ENCODE results near the gene IFT122.
"Not testable (repeated sequence)": the region's sequence is repeated elsewhere in the genome, so short reads cannot be mapped to it uniquely, and the experiment has no call there.

Gene IFT122

GRCh38 chr3:129501630-129502029 is 61.6 kb downstream of the IFT122 start:
- no peak for DNase-seq

GRCh38 chr3:129502641-129503408 is 62.8 kb downstream of the IFT122 start:
- peak; percentile 92 for DNase-seq

- peak; percentile 92 for DNase-seq
Measured at GRCh38 chr3:129503471-129504291, 63.7 kb downstream of the IFT122 start.

- DNase-seq: no peak
Measured at GRCh38 chr3:129504471-129505100, 64.6 kb downstream of the IFT122 start.

- peak; percentile 94 for DNase-seq
Measured at GRCh38 chr3:129505341-129505740, 65.3 kb downstream of the IFT122 start.

DNA sequence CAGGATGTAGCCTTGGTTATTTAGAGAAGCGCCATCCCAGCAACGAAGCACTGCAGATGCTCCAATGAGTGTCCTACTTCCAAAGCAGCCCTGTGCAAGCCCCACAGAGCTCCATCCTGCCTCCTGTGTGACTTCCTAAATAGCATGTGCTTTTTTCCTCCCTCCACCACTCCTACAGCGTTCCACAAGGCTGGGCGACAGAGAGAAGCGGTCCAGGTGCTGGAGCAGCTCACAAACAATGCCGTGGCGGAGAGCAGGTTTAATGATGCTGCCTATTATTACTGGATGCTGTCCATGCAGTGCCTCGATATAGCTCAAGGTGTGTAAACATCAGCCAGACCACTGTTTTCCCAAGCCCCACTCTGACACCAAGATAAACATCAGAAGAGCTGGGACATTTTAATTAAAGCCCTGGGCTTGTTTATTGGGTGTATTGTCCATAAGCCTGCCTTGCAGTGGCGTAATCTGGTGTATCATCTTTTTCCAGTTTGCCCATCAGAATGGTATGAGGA is 66.3 kb downstream of the IFT122 start:
- DNase-seq: peak; percentile 92

DNA sequence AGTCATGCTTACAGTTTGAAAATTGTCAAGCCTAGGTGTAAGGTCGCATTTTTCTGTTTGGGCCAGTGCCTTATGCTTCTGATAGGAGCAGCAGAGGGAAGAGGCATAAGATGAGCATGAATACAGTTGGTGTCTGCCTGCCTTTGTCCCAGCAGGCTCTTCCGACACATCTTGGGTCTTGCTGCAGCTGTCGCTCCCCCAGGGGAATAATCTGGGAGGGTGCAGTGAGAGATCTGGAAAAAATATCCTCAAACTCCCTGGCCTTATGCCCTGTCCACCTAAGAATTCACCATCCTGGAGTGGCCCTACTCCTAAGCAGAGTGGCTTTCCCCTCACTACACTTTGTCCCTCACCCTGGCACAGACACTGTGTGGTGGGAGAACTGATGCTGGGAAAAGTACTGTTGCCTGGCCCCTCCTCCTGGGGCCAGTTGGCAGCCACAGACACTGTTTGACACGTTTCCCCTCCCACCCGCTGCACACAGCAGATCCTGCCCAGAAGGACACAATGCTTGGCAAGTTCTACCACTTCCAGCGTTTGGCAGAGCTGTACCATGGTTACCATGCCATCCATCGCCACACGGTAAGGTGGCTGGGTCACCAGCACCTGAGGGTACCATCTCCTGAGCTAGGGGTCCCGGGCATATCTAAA is 67.3 kb downstream of the IFT122 start:
- DNase-seq: no peak

DNA sequence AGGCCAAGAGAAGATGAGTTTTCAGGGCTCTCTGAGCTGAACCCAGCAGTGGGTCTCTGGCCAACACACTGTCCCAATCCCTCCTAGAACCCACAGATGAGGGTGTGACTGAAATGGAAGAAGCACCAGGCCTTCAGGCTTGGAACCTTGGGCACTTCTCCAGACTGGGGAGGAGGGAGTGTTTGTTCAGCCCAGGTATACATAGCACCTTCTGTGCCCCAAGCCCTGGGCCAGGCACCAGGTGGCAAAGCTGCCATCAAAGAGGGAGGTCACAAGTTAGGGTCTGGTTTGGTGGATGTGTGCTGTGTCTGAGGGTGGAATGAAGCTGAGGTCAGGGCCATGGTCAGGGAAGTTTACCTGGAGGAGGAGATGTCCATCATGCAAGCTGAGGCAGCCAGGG is 72.6 kb downstream of the IFT122 start:
- no peak for DNase-seq

DNA sequence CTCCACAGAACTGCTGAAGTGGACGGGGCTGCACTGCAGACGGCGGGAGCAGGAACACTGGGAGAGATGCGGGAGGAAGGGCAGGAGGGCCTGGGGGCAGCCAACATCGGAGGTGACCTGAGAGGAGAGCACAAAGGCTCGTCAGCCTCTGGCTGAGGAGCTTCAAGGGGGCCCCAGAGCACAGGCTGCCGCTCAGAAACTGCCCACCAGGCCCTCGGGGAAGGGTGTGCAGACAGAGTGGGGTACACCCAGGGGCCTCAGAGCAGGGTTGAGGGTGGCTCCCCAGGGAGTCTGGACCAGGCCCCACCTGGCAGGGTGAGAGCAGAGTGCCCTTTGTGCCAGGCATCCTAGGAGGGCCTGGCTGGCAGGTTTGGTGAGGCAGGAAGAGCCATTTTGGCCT is 73.7 kb downstream of the IFT122 start:
- DNase-seq: no peak

DNA sequence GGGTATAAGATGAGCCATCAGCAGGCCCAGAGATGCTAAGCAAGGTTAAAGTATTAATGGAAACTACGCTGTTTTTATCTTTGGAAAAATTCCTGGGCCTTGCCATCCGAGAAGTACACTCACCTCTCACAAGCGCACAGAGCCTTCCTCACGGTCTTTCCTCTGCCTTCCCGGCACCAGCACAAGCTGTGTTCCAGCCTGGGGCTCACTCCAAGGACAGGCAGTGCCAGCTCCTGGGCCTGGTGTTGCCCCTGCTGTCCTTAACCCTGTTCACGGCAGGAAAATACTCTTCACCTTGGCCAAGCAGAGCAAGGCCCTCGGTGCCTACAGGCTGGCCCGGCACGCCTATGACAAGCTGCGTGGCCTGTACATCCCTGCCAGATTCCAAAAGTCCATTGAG is 74.1 kb downstream of the IFT122 start:
- DNase-seq: no peak

- DNase-seq: no peak
Measured at GRCh38 chr3:129514563-129514962, 74.5 kb downstream of the IFT122 start.

DNA sequence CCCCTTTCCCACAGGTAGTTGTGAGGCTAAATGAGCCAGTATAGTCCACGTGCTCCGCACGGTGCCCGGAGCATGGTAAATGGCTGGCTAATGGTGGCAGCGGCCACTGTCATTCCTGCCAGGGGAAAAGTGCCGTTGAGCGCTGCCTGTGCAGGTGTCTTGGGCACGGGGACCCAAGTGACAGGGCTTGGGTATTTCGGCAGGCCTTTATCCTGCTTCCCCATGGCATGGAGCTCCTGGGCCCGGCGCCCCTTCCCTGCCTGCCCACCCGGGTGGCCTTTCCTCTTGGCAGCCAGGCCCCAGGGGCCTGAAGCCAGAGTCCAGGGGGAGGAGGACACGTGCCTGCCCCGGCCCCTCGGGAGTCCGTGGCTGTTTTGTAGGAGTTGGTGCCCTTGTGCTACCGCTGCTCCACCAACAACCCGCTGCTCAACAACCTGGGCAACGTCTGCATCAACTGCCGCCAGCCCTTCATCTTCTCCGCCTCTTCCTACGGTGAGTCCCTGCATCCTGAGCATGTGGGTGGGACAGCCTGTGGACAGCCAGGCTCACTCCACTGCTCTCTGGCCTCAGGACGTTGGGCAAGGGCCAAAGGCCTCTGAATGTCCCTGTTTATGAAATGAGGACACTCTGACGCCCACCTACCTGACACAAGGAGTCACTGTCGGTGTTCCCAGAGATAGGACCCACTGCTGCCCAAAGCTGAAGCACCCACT is 75.2 kb downstream of the IFT122 start:
- DNase-seq: not testable (repeated sequence)

DNA sequence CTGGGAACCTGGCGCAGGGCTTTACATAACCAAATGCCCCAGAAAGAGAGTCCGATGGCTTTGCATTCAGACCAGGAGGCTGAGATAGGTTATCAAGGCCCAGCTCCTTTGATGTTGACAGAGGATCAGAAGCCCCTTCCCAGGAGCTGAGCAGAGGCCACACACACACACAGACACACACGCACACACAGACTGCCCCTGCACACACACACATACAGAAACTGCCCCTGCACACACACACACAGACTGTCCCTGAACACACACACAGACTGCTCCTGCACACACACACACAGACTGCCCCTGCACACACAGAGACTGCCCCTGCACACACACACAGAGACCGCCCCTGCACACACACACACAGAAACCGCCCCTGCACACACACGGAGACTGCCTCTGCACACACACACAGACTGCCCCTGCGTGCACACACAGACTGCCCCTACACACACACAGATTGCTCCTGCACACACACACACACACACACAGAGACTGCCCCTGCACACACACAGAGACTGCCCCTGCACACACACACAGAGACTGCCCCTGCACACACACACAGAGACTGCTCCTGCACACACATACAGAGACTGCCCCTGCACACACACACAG is 75.9 kb downstream of the IFT122 start:
- not testable (repeated sequence) for DNase-seq

DNA sequence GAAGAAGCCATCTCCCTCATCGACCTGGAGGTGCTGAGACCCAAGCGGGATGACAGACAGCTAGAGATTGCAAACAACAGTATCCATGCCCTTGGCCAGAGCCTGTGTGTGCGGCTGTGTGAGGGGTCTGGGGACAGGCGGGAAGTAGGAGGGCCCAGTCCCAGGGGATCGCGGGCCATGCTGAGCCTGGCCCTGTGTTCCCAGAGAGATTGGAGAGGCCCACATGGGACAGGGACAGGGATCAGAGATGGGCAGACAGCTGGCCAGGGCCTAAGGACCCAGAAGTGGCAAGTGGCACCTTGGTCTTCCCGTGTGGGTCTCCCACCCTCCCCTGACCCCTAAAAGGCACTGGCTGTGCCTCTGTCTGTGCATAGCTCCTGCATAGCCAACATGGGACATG is 77.5 kb downstream of the IFT122 start:
- no peak for DNase-seq

DNA sequence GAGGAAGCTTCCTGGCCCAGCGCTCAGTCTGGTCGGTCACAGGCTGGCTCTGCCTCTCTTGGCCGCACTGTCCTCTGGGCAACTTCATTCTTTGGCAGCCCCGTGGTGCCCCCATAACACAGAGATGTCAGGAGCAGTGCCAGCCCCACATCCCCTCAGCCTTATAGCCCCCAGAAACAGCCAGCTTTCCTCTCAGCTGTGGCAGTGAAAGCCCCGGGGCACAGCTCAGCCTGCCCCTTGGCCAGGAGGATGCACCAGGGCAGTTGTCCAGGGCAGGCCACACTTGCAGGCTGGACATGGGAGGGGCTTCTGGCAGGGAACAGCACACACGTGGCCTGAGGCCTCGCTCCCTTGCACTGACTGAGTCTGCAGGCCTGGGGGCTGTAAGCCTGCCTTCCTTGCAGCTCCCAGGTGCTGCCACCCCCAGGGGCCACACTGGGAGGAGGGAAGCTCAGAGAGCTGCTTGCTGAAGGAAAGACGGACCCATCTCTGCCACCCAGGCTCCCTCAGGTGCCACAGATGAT is 78.1 kb downstream of the IFT122 start:
- no peak for DNase-seq

DNA sequence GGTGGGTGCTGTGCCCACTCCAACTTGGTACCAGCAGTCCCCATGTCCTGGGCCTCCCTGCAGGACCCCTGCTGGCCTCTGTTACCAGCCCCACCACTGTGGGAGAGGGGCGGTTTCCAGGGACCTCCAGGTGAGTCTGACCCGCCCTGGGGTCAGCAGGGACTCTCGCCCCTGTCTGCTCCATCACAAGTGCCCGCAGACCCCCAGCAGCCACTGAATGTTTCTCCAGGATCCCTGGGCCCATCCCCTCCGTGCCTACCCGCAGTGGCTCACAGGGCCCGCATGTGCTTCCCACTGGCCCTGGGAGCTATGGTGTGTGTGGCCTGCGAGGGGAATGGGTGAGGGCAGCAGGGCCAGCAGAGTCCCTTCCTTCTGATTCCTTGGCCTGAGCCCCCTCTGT is 78.6 kb downstream of the IFT122 start:
- DNase-seq: no peak

DNA sequence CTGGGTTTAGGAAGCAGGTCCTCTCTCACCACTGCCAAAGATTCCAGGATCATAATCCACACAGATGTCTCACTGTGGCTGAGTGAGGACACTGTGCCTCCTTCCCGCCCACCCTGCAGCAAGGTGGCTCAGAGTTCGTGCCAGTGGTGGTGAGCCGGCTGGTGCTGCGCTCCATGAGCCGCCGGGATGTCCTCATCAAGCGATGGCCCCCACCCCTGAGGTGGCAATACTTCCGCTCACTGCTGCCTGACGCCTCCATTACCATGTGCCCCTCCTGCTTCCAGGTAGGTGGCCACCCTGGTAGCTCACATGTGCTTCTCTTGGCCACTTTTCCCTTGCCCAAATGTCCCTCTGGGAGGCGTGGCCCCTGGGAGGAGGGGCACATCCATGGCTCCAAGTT is 79.4 kb downstream of the IFT122 start:
- no peak for DNase-seq

GRCh38 chr3:129519896-129520715 is 80.1 kb downstream of the IFT122 start:
- no peak for DNase-seq

DNA sequence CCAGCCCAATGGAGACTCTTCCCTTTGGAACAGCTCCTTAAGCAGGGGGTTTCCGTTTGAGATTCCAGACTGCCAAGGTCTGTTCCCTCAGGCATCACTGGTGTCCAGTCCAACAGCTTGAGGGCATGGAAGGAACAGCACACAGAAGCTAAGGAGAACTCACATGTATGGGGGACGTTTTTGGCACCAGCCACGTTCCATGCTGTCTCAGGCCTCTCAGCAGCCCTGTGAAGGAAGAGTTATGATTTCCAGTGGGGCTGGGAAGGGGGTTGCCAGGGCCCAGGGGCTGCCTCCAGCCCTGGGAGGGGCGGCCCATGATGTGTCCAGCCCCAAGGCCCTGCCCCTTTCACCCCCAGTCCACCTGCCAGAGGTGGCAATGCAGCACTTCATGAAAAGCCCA is 80.9 kb downstream of the IFT122 start:
- no peak for DNase-seq

DNA sequence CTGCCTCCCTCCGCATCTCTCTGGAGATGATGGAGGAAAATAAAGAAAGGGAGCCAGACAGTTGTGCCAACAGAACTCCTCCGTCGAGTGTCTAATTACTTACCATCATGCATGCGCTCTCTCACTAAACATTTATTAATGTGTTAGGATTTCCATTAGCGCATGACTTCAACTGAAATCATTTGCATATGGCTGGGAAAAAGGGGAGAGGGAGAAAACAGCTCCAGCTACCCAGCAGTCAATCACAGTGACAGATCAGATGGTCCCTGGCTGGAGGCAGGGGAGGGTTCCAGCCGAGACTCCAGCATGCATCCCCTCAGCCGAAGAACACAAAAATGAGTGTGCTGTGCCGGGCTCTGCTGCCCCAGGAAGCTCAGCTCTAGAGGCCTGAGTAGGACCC is 81.6 kb downstream of the IFT122 start:
- DNase-seq: peak; percentile 73

- no peak for DNase-seq
Measured at GRCh38 chr3:129522953-129523352, 82.9 kb downstream of the IFT122 start.

Measured in NCI-H1105 treated with DMSO at 0.1 percent for 48 hours (cell line).